ENCODE results near the gene GCAT.

GCAT gene

DNA sequence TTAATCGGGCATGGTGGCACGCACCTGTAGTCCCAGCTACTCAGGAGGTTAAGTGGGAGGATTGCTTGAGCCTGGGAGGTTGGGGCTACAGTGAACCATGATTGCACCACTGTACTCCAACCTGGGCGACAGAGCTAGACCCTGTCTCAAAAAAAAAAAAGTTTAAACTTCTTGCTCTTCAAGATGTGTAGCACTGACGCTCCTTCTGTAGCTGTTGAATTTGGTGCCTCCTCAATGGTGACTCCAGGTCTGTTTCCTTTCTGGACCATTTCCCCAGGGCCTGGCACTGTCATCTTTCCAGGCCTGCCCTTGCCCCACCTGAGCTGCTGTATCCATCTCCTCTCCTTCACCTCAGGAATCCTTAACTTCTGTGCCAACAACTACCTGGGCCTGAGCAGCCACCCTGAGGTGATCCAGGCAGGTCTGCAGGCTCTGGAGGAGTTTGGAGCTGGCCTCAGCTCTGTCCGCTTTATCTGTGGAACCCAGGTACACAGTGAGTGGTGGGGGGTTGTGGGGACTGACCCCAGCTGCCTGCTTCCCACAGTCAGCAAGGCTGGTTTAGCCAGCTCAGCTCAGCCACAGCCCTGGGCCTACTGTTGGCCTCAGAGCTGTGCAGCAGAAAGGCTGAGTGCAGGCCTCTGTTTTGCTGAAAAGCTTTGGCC is 2.1 kb downstream of the GCAT start:
- no peak for DNase-seq (ENCODE audit: low read depth)

DNA sequence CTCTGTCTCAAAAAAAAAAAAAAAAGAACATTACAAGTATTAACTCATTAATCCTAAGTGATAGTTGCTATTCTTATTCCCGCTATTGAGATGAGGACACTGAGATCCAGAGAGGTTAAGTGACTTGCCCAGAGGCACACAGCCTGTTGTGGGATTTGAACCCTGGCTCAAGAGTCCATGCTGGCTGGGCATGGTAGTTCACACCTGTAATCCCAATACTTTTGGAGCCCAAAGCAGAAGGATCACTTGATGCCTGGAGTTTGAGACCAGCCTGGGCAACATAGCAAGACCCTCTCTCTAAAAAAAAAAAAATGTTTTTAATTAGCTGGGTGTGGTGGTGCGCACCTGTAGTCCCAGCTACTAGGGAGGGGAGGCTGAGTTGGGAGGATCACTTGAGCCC is 4.1 kb downstream of the GCAT start:
- DNase-seq (ENCODE audit: low read depth): no peak

DNA sequence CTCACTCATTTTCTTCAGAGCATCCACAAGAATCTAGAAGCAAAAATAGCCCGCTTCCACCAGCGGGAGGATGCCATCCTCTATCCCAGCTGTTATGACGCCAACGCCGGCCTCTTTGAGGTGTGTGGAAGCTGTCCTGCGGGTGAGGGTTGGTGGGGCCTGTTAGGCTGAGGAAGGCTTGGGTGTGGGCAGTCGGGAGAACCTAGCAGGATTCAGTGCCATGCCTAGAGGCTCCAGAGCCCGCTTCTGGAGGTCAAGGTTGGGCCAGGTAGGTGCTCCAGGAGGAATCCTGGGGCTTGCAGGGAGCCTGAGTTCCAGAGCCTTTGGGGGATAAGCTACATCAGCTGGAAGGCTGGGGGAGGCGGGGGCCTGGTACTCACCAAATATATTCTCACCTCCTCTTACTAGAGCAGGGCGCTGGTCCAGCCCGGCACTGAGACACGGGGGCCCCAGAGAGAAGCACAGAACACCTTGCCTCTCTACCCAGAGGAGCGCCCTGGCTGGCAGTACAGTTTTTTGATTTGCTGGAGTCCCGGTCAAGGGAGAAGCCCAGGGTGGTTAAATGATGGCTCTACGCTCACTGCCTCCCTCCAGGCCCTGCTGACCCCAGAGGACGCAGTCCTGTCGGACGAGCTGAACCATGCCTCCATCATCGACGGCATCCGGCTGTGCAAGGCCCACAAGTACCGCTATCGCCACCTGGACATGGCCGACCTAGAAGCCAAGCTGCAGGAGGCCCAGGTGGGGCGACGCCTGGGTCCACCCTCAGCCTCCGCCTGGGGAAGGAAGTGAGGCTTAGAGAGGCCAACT is 5.3 kb downstream of the GCAT start:
- DNase-seq (ENCODE audit: low read depth): no peak

DNA sequence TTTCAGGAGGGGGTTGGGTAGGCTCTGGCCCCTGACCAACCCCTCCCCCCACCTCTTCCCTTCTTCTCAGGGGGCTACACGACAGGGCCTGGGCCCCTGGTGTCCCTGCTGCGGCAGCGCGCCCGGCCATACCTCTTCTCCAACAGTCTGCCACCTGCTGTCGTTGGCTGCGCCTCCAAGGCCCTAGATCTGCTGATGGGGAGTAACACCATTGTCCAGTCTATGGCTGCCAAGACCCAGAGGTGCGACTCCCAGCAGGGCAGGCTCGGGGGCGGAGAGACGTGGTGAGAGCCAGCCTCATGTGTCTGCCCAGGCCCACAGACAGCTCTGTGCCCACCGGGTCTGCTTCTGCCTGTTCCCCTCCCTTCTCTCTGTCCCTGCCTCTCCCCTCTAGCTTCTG is 7.9 kb downstream of the GCAT start:
- DNase-seq (ENCODE audit: low read depth): no peak

DNA sequence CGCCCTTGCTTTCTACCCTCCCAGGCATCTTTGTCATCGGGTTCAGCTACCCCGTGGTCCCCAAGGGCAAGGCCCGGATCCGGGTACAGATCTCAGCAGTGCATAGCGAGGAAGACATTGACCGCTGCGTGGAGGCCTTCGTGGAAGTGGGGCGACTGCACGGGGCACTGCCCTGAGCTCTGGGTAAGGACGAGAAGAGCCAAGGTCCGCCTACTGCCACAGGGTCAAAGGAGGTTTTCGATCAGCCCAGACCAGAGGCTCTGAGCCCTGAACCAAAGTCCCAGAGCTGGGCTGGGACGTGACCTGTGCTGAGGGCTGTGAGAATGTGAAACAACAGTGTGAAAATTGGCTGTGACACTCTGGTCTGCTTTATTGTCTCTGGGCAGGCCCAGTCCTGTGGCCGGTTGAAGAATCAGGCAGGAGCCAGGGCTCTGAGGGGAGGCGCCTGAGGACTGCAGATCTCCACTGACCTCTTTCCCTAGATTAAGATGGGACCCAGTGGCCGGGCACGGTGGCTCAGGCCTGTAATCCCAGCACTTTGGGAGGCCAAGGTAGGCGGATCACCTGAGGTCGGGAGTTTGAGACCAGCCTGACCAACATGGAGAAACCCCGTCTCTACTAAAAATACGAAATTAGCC is 8.9 kb downstream of the GCAT start:
- DNase-seq (ENCODE audit: low read depth): no peak

GRCh38 chr22:37817705-37818408 is 10.1 kb downstream of the GCAT start:
- DNase-seq (ENCODE audit: low read depth): peak; percentile 69

DNA sequence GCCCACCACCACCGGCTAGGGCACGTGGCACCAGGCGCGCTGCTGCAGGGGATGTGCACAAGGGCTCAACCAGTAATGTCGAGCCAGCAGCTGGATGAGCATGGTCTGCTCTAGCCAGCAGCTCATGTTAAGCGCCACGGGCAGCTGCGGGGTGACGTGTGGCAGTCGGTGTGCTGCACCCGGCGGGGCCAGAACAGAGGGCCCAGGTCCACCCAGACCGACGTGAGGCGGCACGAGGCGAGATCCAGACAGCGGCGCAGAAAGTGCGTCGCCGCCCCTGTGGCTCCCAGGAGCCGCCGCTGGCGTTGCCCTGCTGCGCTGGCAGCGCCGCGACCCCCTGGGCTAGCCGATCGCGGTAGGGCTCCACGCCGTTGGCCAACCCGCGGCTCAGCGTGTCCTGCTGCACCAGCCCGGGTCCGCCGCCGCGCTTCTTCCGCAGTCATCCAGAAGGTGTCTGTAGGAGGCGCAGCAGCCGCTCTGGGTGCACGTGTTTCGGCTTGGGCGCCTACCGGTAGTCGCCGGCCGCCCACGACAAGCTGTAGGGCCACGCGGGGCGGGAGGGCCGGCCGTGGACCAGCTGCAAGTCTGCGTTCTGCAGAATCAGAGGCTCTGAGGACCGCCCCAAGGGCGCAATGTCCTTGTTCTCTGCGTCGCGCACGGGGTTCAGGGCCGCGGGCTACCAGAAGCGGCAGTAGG is 10.8 kb downstream of the GCAT start:
- DNase-seq (ENCODE audit: low read depth): peak; percentile 28

- DNase-seq (ENCODE audit: low read depth): no peak
Observed at GRCh38 chr22:37819105-37819433, 11.3 kb downstream of the GCAT start.

DNA sequence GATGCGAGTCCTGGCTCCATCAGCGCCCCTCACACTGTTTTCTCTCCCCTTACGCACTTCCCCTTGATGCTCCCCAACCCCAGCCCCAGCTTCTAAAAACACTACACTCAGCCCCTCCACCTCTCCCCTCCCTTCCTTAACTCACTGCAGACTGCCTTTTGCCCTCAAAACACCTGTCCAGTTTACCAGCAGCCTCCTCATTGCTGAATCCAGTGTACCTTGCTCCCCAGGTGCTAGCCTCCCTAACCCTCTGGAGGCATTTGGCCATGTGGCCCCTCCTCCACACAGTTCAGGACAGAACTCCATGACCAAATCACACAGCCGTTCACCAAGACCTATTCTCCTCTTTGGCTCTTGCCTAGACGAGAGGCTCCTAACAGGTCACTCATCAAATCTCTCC is 12.6 kb downstream of the GCAT start:
- DNase-seq (ENCODE audit: low read depth): no peak

DNA sequence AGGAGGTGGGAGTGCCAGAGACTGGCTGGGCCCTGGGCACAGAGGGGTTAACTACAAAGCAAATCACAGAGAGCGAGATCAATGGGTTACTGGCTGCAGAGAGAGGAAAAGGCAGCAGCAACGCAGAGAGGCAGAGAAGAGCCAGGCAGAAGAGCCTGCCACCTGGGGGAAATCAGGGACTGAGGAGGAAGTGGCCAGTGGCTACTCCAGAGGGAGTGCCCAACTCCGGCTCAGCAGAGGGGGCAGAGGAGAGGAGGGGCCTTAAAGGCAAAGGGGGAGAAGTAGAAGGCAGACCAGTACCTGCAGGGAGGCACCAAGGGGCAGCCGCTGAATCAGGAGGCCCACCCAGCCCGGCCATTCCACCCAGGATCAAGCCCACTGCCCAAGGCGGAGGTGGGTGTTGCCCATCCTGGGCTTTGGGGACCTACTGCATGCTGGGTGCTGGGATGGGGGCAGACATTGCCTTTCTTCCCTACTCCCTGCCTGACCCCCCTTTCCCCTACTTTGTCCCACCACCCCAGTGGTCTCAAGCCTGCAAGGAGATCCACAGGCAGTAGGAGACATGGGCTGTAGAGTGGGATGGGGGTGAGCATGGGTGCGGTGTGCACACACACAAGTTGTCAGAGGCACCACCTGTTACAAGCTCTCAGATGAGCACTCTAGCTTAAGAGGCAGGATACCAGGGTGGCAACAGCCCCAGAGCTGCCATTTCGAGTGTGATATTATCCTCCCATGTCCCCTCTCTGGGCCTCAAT is 14.5 kb downstream of the GCAT start:
- DNase-seq (ENCODE audit: low read depth): no peak

GRCh38 chr22:37823134-37823985 is 15.6 kb downstream of the GCAT start, which contains the start of gene GALR3:
Gene GALR3 (plus strand): TSS chr22:37823382. CDS start chr22:37823407, 25 bp downstream.
- DNase-seq (ENCODE audit: low read depth): no peak

DNA sequence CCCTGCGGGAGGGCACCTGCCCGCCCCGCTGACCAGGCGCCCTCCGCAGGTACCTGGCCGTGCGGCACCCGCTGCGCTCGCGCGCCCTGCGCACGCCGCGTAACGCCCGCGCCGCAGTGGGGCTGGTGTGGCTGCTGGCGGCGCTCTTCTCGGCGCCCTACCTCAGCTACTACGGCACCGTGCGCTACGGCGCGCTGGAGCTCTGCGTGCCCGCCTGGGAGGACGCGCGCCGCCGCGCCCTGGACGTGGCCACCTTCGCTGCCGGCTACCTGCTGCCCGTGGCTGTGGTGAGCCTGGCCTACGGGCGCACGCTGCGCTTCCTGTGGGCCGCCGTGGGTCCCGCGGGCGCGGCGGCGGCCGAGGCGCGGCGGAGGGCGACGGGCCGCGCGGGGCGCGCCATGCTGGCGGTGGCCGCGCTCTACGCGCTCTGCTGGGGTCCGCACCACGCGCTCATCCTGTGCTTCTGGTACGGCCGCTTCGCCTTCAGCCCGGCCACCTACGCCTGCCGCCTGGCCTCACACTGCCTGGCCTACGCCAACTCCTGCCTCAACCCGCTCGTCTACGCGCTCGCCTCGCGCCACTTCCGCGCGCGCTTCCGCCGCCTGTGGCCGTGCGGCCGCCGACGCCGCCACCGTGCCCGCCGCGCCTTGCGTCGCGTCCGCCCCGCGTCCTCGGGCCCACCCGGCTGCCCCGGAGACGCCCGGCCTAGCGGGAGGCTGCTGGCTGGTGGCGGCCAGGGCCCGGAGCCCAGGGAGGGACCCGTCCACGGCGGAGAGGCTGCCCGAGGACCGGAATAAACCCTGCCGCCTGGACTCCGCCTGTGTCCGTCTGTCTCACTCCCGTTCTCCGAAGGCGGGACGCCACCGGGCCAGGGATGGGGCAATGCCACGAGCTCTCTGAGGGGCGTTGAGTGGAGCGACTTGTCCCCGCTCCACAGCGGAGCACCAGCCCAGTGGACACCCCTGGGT is 17.2 kb downstream of the GCAT start:
- DNase-seq (ENCODE audit: low read depth): no peak

DNA sequence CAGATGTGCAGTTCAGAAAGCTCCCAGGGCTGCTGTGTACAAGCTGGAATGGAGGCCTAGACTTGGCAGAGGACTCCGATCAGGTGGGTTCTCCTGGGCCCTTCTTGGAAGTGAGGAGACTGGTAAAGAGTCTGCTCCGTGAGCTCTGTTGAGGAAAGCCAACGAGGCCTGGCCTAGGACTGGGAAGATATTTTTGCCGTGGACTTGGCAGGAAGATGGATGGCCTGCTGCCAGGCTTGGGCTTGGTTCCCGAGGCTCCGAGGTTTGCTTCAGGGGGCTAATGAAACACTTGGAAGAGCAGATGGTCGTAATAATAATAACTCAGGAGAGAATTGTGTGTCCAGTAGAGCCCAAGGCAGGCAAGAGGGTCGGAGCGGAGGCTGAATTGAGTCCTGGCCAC is 19.3 kb downstream of the GCAT start:
- no peak for DNase-seq (ENCODE audit: low read depth)

DNA sequence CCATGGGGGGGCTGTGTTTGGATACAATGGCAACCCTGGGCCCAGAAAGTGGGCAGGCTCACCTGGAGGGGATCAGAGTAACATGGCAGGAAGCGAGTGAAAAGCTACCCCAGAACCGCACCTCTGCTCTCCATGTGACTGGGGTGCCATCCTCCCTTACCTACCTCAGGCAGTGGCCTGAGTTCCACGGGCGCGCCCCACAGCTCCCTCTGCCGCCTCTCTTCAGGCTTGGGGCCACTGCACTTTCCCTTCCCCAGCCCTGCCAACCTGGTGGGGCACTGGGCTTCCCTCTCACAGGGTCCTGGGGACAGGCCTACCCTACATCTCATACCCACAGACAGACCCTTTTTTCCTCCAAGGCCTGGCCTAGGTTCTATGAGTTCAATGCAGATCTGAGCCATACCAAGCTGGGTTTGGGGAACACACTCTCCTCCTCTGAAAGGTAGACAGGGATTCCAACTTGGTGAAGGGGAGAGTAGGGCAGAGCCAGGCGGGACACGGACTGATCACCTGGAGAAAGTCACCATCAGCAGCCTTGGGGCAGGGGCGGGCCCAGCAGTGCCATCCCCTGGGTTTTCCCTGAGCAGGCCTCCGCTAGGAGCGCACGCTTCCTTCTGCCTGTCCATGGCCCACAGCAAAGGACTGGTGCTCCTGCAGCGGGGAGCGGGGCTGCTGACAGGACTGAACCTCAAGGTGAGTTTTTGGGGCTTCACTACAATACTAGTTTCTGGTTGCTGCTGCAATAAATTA is 22.5 kb downstream of the GCAT start:
- DNase-seq (ENCODE audit: low read depth): no peak

- no peak for DNase-seq (ENCODE audit: low read depth)
Observed at GRCh38 chr22:37831472-37831871, 23.7 kb downstream of the GCAT start.

- DNase-seq (ENCODE audit: low read depth): no peak
Observed at GRCh38 chr22:37832022-37832857, 24.5 kb downstream of the GCAT start.

DNA sequence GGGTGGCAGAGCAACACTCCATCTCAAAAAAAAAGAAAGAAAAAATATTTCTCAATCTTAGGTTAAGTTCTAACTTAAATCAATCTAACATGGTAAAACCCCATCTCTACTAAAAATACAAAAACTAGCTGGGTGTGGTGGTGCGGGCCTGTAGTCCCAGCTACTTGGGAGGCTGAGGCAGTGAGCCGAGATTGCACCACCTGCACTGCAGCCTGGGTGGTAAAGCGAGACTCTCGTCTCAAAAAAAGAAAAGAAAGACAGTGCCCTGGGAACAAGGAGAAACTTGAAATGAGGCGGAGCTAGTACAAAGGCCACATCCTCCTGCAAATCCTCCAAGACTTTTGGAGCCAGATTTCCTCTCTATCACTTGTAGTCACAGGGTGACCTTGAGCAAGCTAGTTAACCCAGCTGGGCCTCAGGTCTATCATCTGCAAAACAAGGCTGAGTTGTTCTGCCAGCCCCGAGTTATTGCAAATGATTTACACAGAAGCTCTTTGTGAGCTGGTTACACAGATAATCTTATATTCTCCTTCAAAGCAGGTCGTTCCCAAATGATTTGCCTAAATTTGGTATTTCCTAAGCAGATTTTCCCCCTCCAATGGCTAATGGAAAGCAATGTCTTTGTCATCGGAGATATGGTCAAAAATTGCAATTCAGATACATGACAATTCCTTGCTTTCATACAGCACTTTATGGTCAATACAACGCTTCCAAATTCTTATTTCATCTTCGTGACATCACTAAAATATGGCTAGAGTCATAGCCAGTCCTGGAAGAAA is 34.5 kb downstream of the GCAT start:
- no peak for DNase-seq (ENCODE audit: low read depth)

Data from stimulated activated CD8-positive, alpha-beta memory T cell treated with anti-CD3 and anti-CD28 coated beads, Interleukin-15, amount 100 ng/mL, for 1 hour (primary cell).